HG02840 (cell line): Measurements from ENCODE around the gene RNF144A.

Experiments
- ATAC-seq: cut with Tn5 transposase; IDR thresholded peaks from one replicate; pipeline ENCODE4 v1.9.1; 2021; ENCODE audit warnings: mild to moderate bottlenecking, moderate library complexity, moderate number of reproducible peaks; ENCODE audit not compliant: unreplicated experiment, low FRiP score

The RNF144A gene

DNA sequence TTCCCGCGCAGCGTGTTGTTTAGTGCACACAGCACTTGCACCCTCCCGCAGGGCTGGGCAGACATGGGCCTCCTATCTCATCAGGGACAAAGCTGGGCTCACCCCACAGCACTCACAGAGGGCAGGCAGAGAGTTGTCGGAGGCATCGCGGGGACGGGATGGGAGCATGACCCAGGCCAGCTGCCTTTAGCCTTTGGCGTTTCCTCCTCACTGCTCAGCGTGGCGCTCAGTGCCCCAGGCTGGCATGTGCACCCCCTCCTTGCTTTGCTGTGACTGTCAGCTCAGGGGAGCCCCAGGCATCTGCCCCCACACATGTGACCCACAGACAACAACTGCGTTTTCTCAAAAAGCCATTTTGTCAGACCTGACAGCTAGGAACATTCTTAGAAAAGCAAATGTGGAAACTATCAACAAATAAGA lies 101.1 kb downstream of the RNF144A start:
- no peak for ATAC-seq

DNA sequence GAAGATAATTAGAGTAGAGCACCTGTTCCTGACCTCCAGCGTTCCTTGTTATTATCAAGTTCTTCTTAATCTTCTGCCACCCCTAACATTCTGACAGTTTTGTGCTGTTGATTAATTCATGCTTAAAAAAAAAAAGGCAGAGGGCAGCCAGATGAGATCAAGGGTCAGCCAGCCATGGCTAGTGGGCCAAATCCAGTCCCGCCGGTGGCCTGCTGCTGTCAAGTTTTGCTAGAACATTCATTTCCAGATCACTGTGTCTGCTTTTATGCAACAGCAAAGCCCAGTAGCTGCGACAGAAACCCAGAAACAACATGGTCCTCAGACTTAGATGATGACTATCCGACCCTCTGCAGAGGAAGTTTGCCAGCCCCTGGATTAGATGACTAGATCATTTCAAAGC lies 101.6 kb downstream of the RNF144A start:
- no peak for ATAC-seq

DNA sequence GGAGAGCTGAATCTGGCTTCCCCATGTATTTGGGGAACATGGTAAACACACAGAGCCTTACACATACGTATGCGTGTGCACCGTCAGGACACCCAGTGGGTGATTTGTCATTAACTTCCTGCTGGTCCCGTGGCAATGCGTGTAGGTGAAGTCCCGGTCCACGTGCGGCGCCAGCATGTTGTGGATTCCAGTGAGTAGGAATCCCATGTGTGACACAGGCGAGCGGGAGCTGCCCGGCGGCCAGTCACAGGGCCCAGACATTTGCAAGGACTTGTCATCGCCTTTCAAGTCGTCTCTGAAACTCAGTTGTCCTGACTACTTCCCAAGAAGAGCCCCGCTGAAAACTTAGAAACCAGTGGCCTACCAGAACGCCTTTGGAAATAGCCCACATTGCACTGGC lies 102.0 kb downstream of the RNF144A start:
- ATAC-seq, result no peak

DNA sequence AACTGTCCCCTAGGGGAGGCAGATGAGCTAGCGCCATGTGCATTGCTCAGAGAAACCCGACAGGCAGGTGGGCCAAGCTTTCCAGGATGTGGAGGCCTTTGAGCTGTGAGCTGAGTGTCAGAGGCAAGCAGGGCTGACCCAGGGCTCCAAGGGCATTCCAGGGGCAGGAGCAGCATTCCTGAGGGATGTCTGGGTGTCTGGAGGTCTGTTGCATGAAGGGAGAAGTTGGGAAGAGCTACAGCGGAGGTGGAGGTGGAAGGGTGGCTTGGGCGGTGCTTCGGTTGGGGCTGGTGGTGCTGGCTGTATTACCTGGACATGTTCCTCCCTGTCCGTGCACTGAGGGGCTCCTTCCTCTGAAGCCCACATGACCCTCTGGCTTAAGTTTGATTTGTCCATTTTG lies 102.8 kb downstream of the RNF144A start:
- ATAC-seq, result no peak

DNA sequence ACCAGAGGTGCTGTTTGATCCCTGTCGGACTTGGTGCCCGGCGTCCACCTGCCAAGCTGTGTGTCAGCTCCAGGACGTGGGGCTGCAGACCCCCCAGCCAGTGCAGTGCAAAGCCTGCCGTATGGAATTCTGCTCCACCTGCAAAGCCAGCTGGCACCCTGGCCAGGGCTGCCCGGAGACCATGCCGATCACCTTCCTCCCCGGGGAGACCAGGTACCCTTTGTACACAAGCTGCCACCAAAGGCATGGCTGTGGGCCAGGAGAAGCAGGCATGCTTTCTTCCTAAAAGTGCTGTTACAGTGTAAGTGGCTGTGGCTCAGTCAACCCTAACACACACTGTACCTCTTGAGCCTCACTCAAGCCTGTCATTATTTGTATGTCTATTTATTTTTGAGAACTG lies 103.3 kb downstream of the RNF144A start:
- no peak for ATAC-seq

DNA sequence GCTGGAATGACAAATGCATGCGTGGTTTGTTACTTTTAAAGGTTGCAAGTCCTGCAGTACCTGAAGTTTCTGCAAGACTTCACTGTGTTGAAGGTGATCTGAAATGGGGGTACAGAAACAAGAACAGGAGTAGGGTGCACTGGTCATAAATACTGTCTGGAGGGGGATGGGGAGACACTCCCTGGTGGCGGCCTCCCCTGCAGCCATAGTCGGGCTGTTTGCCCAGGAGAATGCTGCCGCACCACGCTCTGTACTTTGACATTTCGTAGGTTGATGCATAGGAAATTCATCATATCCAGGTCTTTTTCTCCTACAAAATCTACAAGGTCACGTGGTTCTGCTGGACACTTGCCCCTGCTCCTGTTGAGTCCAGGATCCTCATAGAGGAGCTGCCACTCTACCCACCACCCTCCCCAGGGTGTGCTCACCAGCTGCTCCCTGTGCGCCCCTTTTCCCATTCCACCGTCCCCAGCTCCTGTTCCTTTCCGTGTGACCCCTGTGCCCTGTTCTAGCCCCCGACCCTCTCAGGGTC lies 103.8 kb downstream of the RNF144A start:
- no peak for ATAC-seq

DNA sequence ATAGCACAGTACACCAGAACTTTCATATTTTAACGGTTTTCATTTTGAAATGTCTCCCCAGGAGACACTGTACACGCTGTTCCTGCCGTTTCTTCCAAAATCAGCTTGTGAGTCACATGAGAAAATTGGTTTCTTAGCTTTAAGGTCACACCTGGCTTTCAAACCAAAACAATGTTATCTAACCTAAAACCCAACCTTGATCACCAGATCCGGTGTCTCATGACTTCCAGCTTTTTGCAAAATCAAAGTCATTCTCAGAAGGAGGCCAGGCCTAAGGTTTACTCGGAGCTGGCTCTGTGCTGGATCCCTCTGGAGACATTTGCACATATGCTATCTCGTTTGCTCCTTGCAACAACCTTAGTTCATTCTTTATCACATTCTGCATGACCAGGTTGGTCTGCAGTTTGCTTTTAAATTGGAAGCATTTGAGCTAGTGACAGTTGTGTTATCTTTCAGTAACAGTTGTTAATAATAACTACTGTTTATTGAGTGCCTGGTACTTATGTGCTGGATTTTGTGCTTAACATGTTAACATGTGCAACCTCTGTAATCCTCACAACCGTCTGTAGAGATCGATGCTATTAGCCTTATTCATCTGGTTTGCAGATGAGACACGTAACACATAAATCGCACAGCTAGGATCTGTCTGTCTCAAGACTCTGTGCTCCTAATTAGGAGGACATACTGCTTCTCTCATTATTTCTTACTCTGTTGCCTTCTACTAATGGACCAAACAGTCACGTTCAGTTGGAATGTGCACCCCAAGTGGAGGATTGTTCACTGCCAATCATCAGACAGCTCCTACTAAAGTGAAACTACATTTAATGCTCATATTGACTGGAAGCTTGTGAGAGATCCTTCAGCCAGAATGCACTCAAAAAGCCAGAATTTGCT lies 105.5 kb downstream of the RNF144A start:
- ATAC-seq, result no peak

DNA sequence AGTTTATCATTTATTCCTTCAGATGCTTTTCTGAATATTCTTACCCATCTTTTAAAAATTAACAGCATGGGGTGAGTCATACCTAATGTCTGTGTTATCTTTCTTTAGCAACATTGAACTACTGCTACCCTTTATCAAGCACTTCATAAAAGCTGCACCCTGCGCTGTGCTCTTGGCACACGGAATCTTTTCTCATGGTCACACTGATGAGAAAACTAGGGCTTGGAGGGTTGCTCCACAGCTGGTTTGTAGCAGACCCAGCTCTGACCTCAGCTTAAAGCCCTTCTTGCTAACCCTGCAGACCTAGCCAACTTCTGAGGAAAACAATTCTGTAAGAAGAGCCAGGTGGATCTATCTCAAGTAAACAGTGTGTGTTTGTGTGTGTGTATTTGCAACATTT lies 106.3 kb downstream of the RNF144A start:
- no peak for ATAC-seq

DNA sequence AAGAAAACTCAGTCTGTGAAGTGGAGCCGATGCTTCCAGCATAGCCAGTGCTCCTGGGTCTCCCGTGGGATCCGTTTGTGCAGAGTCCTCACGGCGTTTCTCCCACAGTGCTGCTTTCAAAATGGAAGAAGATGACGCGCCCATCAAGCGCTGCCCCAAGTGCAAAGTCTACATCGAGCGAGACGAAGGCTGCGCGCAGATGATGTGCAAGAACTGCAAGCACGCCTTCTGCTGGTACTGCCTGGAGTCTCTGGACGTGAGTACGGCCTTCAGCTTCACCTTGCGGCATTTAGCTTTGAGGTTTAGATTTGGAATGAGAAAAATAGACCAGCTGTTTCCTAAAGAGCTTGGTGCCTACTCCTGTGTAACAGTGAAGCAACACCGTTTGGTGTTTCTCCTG lies 107.0 kb downstream of the RNF144A start:
- ATAC-seq, result no peak

DNA sequence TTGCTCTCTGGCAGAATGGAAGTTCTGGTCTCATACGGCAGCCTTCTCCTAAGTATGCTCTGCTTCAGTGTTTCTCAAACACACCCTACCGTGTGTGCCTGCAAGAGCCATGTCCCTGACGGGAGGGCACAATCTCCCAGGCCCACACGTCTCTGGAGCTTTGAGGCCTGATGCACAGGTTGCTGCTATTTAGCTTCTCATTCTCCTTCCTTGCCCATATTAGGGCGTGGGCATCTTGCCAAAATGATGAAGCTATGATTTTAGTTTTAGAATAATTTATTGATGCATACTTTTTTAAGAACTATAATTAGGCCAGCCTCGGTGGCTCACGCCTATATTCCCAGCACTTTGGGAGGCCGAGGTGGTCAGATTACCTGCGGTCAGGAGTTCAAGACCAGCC lies 107.9 kb downstream of the RNF144A start:
- ATAC-seq, result no peak

DNA sequence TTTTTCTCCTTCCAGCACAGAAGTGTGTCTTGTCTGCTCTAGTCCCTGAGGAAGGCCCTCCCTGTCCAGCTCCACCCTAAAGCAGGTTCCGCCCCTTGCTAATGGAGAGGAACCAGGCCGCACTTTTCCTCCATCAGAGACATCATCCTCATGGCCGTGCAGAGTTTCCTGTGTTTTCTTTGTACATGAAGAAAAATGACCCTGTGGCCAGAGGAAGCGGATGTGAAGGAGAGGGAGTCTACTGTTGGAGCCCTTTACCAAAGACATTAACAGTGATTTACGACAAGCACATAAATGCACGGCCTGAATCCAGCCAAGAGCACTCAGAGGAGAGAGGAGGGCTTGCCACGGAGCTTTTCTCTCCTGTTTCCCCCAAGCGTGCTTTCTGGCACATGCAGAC lies 109.5 kb downstream of the RNF144A start:
- ATAC-seq, result no peak

DNA sequence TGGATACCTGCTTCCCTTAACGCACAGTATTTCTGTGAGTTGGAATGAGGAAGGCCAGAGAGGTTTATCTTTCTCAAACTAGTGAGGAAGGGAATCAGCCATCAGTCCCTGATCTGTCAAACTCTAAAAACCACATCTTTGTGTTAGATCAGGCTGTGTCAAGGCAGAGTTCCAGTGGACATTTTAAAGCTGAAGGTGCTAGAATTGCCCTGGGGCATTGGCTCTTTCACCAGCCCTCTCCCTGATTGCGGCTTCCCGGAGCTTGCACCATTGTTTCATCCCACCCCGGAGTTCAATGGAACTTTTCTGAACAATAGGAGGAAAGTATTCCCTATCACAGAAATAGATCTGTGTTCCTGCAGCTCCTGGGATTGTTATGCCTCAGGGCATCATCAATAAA lies 110.2 kb downstream of the RNF144A start:
- ATAC-seq, result no peak

DNA sequence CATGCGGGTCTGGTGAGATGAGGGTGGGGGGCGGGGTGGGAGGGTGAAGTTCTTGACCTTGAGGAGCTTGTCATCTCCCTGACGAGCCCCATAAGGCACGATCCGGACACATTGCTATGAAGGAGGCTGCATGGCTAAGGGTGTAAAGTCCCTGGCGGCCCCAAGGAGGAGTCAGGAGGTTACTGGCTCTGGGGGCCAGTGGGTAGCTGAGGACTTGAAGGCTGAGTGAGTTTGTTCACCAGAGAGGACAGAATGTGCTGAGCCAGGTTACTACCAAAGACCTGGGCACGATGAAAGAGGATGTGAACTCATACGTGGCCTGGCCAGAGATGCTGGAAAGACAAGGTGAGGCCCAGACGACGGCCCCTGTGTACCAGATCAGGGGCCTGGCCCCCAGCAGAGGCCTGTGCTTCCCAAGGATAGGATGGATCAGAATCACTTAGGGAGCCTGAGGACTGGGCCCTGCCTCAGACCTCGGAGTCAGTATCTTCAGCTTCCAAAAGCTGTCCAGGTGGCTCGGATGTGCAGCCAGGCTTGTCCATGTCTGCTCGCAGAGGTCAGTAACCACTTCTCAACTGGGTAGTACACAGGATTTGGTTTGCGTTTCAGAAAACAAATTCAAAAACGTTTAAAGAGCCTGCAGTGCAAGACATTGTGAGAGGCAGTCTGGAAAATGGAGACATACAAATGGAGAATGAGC lies 110.9 kb downstream of the RNF144A start:
- no peak for ATAC-seq

DNA sequence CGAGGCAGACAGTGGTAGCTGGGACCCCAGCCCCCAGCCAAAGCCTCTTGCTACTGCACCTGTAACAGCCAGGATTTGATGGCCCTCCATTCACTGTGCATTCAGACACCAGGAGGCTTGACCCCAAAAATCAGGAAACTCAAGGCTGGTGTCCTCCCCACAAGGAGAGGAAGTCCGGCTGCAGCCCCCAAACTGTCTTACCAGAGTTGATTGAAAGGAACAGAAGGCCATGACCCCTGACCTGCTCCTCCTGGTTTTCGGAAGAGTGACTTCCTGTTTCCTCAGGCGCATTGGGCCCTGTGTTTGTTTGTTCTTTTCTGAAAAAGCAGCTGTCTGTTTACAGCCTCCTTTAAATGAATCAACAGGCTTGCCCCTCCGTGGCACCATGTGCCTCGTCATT lies 111.6 kb downstream of the RNF144A start:
- no peak for ATAC-seq

DNA sequence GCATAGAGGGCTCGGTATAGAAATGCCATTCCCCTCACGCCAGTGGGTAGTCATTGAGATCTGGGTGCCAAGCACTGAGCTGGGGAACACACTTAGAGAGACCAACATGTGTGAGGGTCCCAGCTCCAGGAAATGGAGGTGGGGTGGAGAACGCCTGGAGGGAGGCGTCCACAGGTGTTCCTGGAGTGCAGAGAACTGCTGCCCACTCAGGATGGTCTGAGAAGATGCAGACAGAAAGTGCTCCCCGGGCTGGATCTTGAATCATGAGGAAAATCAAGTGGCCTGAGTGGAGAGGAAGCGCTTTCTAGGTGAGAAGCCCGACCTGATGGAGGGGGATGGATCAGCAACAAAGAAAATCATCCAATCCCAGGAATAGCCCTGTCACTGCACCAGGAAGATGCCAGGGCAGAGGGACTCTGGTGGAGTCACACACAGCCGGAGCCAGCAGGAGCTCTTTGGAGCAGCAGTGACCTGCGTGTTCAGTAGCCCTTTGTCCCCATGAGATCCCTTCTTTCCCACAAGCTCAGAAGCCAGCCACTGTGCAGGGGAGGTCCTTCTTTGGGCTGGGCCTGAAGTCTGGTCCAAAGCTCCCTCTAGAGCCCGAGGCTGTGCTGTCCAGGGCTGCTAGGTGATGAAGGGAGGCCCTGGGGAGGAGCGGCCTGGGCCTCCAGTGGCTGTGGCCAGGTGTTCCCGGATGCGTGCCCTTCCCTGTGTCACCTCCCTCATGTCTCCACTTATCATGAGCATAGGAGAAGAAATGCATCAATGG lies 112.3 kb downstream of the RNF144A start:
- no peak for ATAC-seq

DNA sequence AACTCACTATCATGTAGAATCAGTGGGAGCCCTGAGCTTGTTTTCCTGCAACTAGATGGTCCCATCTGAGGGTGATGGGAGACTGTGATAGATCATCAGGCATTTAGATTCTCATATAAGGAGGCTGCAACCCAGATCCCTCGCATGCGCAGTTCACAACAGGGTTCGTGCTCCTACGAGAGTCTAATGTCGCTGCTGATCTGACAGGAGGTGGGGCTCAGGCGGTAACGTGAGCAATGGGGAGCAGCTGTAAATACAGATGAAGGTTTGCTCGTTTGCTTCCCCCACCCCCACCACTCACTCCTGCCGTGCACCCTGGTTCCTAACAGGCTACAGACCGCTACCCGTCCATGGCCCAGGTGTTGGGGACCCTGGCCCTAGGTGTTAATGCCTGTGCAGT lies 113.6 kb downstream of the RNF144A start:
- ATAC-seq, result no peak

DNA sequence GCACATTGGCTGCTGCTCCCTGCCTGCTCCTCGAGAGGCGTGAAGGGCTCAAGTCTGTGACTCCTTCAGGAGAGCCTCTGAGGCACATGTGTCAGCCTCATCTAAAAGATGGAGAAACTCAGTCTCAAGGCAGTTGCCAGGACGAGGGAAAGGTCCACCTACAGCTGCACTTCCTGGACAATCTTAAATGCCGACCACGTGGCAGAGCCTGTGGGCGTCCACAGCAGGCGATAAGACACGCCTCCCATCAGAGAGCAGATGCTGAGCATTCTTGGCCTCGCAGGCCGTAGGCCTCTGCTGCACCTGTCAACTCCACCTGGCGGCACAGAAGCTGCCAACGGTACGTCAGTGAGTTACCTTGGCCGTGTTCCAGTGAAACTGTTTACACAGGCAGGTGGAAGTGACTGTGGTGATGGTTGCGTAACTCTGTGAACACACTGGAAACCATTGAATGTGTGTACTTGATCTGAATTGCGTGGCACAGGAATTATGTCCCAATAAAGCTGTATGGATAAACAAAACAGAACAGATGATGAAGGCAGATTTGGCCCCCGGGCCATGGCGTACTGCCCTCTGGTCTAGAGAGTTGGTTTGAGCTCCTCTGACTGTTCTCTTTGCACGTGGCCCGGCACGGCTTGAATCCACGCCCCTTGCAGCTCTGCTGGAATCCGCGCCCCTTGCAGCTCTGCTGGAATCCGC lies 114.5 kb downstream of the RNF144A start:
- no peak for ATAC-seq

DNA sequence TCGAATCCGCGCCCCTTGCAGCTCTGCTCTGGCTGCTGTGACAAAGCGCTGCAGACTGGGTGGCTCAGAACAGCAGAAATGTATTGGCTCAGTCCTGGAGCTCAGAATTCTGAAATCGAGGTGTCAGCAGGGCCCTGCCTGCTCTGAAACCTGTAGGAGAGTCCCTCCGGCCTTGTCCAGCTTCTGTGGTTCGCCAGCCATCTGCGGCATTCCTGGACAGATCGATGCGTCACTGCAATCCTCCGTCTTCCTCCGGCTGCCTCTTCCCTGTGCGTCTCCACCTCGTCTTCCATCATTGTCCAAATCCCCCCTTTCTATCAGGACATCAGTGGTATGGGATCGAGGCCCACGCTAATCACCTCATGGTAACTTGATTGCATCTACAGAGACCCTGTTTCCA lies 115.2 kb downstream of the RNF144A start:
- ATAC-seq, result no peak

DNA sequence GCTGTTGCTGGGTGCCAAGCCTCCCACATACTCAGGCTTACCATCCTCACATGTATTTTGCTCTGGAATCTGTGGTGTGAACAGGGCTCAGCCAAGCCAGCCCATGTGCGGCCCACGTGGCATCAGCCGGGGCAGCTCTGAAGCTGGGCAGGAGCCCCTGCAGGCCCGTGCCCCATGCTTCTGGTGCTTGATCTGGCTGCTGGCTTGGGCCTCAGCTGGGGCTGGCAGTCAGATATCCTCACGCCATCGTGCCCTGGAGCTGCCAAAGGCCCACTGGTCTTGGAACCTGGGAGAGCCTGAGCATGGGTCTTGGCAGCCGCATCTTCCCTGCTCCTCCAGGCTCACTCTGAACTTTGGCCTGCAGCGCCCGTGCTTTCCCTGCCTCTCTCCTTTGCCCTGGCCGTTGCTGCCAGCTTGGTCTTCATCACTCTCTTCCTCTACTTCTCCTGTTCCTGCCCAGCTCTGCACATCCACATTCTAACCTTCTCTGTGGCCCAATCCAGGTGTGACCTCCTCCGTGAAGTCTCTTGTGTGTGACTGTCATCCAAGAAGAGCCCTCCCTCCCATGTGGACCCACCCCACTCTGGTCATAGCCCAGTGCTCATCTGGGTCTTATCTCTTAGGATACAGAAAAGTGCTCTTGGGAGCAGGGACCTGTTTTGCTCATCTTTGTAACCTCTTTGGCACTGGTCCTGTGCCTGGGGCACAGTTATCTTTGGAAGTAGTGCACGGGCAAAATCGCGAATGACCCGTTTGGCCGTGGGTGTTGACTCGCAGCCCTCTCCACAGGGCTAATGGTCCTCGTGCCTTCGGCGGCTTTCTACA lies 116.1 kb downstream of the RNF144A start:
- ATAC-seq, result no peak

DNA sequence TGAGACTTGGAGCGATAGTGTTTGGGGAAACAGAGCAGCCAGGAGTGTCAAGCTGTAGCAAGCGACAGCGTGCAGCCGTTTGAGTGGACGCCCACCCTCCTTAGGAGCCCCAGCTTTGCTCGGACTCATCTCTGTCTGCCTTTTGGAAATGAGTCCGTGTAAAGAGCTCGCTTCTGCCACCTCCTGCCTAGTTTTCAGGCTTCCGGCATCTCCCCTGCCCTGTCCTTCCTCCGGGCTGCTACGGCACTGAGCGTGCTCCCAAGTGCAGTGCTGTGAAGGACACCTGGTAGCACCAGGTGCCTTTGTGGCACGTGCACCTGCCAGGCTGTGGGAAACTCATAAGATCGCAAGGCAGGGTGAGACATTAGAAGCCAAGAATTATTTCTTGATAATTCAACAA lies 117.1 kb downstream of the RNF144A start:
- ATAC-seq, result no peak
